ENCODE data around the gene TMEM163. TPM values are rescaled to one million over a fixed set of nuclear protein-coding genes. Genes with fewer than 3 reads are reported as not detected.
"Not testable (repeated sequence)": the region's sequence is repeated elsewhere in the genome, so short reads cannot be mapped to it uniquely, and the experiment has no call there.

The TMEM163 gene
- total and polyA plus RNA-seq, 4 donors, result 0.25 to 0.62 (median 0.36) TPM; not detected in 1

DNA sequence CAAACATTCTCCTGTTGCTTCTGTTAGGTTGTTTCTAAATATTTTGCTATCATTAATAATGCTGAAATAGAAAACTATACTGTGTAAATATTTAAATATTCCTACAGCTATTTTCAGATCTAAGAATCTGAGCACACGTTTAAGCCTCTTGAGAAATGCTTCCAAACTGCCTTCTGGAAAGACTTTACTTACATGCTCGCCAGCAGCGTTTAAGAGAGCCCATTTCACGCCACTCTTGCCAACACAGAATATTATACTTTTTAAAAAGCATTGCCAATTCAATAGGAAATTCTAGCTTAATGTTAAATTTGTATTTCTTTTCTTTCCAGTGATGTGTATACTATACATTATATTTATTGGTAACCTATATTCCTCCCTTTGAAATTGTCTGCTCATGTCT lies 92.0 kb downstream of the TMEM163 start:
- no peaks in the 10 kb centered on the region for H3K9me3 ChIP-seq (ENCODE audit: control insufficient read depth, low read length)
- no peaks in the 10 kb centered on the region for H3K27me3 ChIP-seq (ENCODE audit: control insufficient read depth in 1 of 2, insufficient read depth in 2 of 2, low read length in 1 of 2)
- intact Hi-C loops (cut with DNase I), result no loop called here
- 52 to 54% methylated on average over 4 of the region's 4 CpGs for WGBS, 2 donors
- ATAC-seq (ENCODE audit: low FRiP score) (no peak), DNase-seq (no peak)
- H3K4me3 ChIP-seq (ENCODE audit: low read length in 2 of 2), result no peak overlapping the region
- H3K27ac ChIP-seq (ENCODE audit: low read depth in 1 of 2, low read length in 2 of 2), result no peak overlapping the region
- H3K4me1 ChIP-seq (ENCODE audit: control insufficient read depth in 1 of 2, insufficient read depth in 2 of 2, low read length in 2 of 2), result peaks cover 0 to under 1% of the 10 kb centered on the region in 2 donors
- no peaks in the 10 kb centered on the region for H3K36me3 ChIP-seq (ENCODE audit: control insufficient read depth in 1 of 2, insufficient read depth in 2 of 2, low read length in 1 of 2)

DNA sequence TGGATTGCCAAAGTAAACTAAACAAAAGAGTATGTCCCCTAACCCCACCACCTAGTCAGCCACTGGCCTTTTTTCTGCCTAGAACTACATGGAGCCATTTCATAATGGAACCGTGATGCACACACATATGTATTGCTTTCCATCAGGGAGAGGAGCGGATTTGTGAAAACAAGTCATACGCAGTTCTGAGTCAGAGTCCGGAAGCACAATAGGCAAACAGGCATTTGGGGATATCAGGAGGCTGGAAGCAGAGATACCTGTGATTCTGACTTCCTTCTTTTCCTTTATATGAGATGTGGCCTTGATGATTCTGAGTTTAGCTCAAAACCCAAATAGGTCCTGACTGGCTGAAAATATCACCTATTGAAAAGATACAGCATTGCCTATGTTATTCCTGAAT lies 93.5 kb downstream of the TMEM163 start:
- H3K4me1 ChIP-seq (ENCODE audit: control insufficient read depth in 1 of 2, insufficient read depth in 2 of 2, low read length in 2 of 2), result no peaks in the 10 kb centered on the region

DNA sequence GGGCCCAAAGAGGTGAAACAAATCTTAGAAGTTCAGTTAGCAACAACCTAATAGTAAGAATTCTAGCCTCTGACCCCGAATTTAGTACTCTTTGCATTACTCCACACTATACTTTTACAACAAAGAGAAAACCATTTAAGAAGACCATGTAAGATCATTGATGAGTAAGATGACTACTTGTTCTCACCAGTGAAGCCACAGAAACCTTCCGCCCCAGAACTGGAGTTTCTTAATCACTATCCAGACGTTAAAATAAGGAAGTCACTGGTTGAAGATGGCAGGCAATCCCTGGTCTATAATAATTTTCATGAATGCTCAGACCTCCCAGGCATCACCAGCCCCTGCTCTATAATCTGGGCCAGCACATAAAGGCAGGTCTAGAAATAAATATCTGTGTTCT lies 95.0 kb downstream of the TMEM163 start:
- no peak for ATAC-seq (ENCODE audit: low FRiP score)
- intact Hi-C loops (cut with DNase I), result no loop called here
- 72 to 75% methylated on average over 3 of the region's 3 CpGs for WGBS, 2 donors
- H3K4me3 ChIP-seq (ENCODE audit: low read length in 2 of 2), result no peak overlapping the region
- no peak for DNase-seq
- H3K27me3 ChIP-seq (ENCODE audit: control insufficient read depth in 1 of 2, insufficient read depth in 2 of 2, low read length in 1 of 2), result no peaks in the 10 kb centered on the region
- H3K27ac ChIP-seq (ENCODE audit: low read depth in 1 of 2, low read length in 2 of 2), result no peak overlapping the region
- H3K36me3 ChIP-seq (ENCODE audit: control insufficient read depth in 1 of 2, insufficient read depth in 2 of 2, low read length in 1 of 2), result no peaks in the 10 kb centered on the region
- no peaks in the 10 kb centered on the region for H3K4me1 ChIP-seq (ENCODE audit: control insufficient read depth in 1 of 2, insufficient read depth in 2 of 2, low read length in 2 of 2)
- H3K9me3 ChIP-seq (ENCODE audit: control insufficient read depth, low read length), result no peaks in the 10 kb centered on the region

More for the DNA sequence above, 93.5 kb downstream of the TMEM163 start:
- no peak for ATAC-seq (ENCODE audit: low FRiP score)
- Histone ChIP-seq H3K27ac (ENCODE audit: low read depth in 1 of 2, low read length in 2 of 2) (no peak overlapping the region), H3K9me3 (ENCODE audit: control insufficient read depth, low read length) (no peaks in the 10 kb centered on the region), H3K4me3 (ENCODE audit: low read length in 2 of 2) (no peak overlapping the region), H3K36me3 (ENCODE audit: control insufficient read depth in 1 of 2, insufficient read depth in 2 of 2, low read length in 1 of 2) (no peaks in the 10 kb centered on the region), H3K27me3 (ENCODE audit: control insufficient read depth in 1 of 2, insufficient read depth in 2 of 2, low read length in 1 of 2) (no peaks in the 10 kb centered on the region)
- DNase-seq, result no peak
- 86 to 90% methylated on average over 4 of the region's 4 CpGs for WGBS, 2 donors
- intact Hi-C loops (cut with DNase I), result no loop called here

DNA sequence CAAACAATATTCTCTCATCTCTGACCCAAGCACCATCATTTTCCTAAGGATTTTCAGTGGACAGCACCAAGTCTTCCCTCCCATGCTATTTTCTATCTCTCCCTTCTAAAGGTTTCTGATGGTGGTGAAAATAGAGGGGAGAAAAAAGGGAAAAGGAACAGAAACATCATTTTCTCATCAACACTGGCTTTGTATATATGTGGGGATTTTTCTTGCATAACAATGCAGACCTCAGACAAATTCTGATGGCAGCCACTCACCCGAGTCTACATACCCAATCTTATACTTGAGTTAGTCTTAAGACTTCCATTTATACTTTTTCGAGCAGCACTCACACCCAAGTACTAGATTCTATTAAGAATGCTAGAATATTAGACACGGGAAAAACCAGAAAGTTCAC lies 95.8 kb downstream of the TMEM163 start:
- Histone ChIP-seq H3K36me3 (ENCODE audit: control insufficient read depth in 1 of 2, insufficient read depth in 2 of 2, low read length in 1 of 2) (no peaks in the 10 kb centered on the region), H3K27me3 (ENCODE audit: control insufficient read depth in 1 of 2, insufficient read depth in 2 of 2, low read length in 1 of 2) (no peaks in the 10 kb centered on the region), H3K4me1 (ENCODE audit: control insufficient read depth in 1 of 2, insufficient read depth in 2 of 2, low read length in 2 of 2) (no peaks in the 10 kb centered on the region), H3K9me3 (ENCODE audit: control insufficient read depth, low read length) (no peaks in the 10 kb centered on the region), H3K4me3 (ENCODE audit: low read length in 2 of 2) (no peak overlapping the region), H3K27ac (ENCODE audit: low read depth in 1 of 2, low read length in 2 of 2) (no peak overlapping the region)
- intact Hi-C loops (cut with DNase I), result no loop called here
- 79 to 89% methylated on average over 3 of the region's 3 CpGs for WGBS, 2 donors
- ATAC-seq (ENCODE audit: low FRiP score), result no peak
- no peak for DNase-seq

DNA sequence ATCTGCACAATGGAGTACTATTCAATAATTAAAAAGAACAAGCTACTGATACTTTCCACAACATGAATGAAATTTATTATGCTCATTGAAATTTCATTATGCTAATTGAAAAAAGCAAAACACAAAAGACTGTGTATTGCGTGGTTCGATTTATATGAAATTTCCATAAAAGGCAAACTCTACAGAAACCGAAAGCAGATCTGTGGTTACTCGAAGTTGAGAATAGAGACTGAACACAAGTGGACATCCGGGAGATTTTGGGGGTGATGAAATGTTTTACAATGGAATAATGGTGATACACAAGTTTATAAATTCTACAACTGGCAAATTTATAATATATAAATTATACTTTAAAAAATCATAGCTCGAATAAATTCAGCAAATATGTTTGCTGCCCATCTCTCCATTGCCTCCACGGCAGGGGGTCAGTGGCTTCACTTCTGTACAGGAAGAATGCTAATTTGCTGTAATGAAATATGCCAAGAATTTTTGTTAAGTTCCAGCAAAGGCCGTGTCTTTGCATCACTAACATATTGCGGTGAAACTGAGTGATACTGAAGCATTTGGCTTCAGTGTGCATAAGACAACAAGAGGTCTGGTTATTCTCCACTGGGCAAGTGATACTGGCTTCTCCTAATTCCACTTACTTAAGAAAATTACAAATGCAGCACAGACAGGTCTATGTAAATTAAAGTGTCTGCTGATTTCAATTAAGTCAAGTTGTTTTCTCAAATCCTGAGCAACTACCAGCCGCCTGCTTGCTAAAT lies 96.7 kb downstream of the TMEM163 start:
- intact Hi-C loops (cut with DNase I), result no loop called here
- Histone ChIP-seq H3K9me3 (ENCODE audit: control insufficient read depth, low read length) (no peaks in the 10 kb centered on the region), H3K36me3 (ENCODE audit: control insufficient read depth in 1 of 2, insufficient read depth in 2 of 2, low read length in 1 of 2) (no peaks in the 10 kb centered on the region), H3K4me1 (ENCODE audit: control insufficient read depth in 1 of 2, insufficient read depth in 2 of 2, low read length in 2 of 2) (no peaks in the 10 kb centered on the region), H3K27ac (ENCODE audit: low read depth in 1 of 2, low read length in 2 of 2) (no peak overlapping the region), H3K27me3 (ENCODE audit: control insufficient read depth in 1 of 2, insufficient read depth in 2 of 2, low read length in 1 of 2) (no peaks in the 10 kb centered on the region), H3K4me3 (ENCODE audit: low read length in 2 of 2) (no peak overlapping the region)
- DNase-seq (no peak), ATAC-seq (ENCODE audit: low FRiP score) (no peak)
- 83 to 85% methylated on average over 10 of the region's 10 CpGs for WGBS, 2 donors

DNA sequence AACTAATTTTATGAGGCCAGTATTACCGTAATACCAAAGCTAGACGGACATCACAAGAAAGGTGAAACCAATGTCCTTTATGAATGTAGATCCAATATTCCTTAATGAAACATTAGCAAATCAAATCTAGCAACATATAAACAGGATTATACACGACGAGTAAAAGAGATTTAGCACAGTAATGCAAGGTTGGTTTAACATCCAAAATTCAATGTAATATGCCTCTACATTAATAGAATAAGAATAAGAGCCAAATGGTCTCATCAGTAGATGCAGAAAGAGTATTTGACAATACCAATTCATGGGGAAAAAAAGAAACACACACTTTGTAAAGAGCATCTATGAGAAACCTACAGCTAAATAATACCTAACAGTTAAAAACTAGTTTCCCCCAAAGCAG lies 99.5 kb downstream of the TMEM163 start:
- H3K4me1 ChIP-seq (ENCODE audit: control insufficient read depth in 1 of 2, insufficient read depth in 2 of 2, low read length in 2 of 2), result no peaks in the 10 kb centered on the region
- H3K4me3 ChIP-seq (ENCODE audit: low read length in 2 of 2), result no peak overlapping the region
- ATAC-seq (ENCODE audit: low FRiP score), result no peak
- WGBS, 2 donors, result 91 to 95% methylated on average over 4 of the region's 4 CpGs
- H3K9me3 ChIP-seq (ENCODE audit: control insufficient read depth, low read length), result no peaks in the 10 kb centered on the region
- H3K36me3 ChIP-seq (ENCODE audit: control insufficient read depth in 1 of 2, insufficient read depth in 2 of 2, low read length in 1 of 2), result no peaks in the 10 kb centered on the region
- no peak for DNase-seq
- no peaks in the 10 kb centered on the region for H3K27me3 ChIP-seq (ENCODE audit: control insufficient read depth in 1 of 2, insufficient read depth in 2 of 2, low read length in 1 of 2)
- intact Hi-C loops (cut with DNase I), result no loop called here
- no peak overlapping the region for H3K27ac ChIP-seq (ENCODE audit: low read depth in 1 of 2, low read length in 2 of 2)

DNA sequence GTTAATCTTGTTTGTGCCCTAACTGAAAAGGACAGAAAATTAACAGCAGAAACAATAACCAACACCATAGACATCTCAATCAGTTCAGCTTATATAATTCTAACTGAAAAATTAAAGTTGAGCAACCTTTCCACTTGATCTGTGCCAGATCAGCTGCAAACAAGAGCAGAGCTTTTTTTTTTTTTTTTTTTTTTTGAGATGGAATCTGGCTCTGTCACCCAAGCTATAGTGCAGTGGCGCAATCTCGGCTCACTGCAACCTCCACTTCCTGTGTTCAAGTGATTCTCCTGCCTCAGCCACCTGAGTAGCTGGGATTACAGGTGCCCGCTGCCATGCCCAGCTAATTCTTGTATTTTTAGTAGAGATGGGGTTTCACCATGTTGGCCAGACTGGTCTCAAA lies 103.3 kb downstream of the TMEM163 start:
- H3K4me1 ChIP-seq (ENCODE audit: control insufficient read depth in 1 of 2, insufficient read depth in 2 of 2, low read length in 2 of 2); intact Hi-C loops (cut with DNase I); H3K27me3 ChIP-seq (ENCODE audit: control insufficient read depth in 1 of 2, insufficient read depth in 2 of 2, low read length in 1 of 2); H3K36me3 ChIP-seq (ENCODE audit: control insufficient read depth in 1 of 2, insufficient read depth in 2 of 2, low read length in 1 of 2); DNase-seq; H3K9me3 ChIP-seq (ENCODE audit: control insufficient read depth, low read length); ATAC-seq (ENCODE audit: low FRiP score); H3K27ac ChIP-seq (ENCODE audit: low read depth in 1 of 2, low read length in 2 of 2); H3K4me3 ChIP-seq (ENCODE audit: low read length in 2 of 2): not testable (repeated sequence)
- WGBS, 2 donors, result 82 to 84% methylated on average over 3 of the region's 3 CpGs

DNA sequence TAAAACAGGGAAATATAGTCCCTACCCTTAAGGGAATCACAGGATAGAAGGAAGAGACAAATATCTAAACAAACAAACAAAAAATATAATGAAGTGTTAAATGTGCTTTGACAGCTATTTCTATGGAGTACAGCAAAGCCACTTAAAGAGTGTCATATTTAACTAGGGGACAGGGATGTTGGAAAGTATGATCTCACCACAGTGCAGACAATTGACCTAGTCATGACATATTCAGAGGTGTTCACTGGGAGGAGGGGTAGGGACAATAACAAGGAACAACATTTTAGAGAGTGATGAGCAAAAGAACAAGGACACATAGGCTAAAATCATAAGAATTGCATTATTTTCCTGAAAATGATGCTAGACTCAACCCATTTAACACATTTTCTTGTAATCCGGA lies 107.5 kb downstream of the TMEM163 start:
- Histone ChIP-seq H3K27ac (ENCODE audit: low read depth in 1 of 2, low read length in 2 of 2) (no peak overlapping the region), H3K27me3 (ENCODE audit: control insufficient read depth in 1 of 2, insufficient read depth in 2 of 2, low read length in 1 of 2) (no peaks in the 10 kb centered on the region), H3K9me3 (ENCODE audit: control insufficient read depth, low read length) (peaks cover 3% of the 10 kb centered on the region), H3K36me3 (ENCODE audit: control insufficient read depth in 1 of 2, insufficient read depth in 2 of 2, low read length in 1 of 2) (no peaks in the 10 kb centered on the region), H3K4me3 (ENCODE audit: low read length in 2 of 2) (no peak overlapping the region), H3K4me1 (ENCODE audit: control insufficient read depth in 1 of 2, insufficient read depth in 2 of 2, low read length in 2 of 2) (no peaks in the 10 kb centered on the region)
- ATAC-seq (ENCODE audit: low FRiP score) (no peak), DNase-seq (no peak)
- intact Hi-C loops (cut with DNase I), result no loop called here
- WGBS, 2 donors, result 82 to 96% methylated on average over 1 of the region's 1 CpG

DNA sequence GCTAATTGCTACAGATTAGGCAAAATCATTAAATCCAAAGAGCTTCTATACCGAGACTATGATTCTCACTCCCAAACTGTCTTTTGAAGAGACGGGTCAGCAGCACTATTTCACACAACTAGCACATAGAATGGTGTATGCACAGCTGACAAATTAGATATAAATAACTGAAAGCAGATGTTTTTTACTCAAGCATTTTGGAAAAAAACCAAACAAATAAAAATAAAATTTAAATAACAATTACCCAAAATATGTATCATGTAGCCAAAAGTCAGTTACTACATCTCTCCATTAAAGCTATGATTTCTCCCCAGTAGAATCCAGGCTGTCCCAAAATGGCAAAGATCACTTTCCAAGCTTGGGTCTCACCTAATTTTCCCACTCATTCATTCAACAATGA lies 107.9 kb downstream of the TMEM163 start:
- ATAC-seq (ENCODE audit: low FRiP score) (no peak), DNase-seq (no peak)

More for the DNA sequence above, 107.9 kb downstream of the TMEM163 start:
- intact Hi-C loops (cut with DNase I), result no loop called here
- H3K9me3 ChIP-seq (ENCODE audit: control insufficient read depth, low read length), result peaks cover 3% of the 10 kb centered on the region
- WGBS, 2 donors, result 83 to 86% methylated on average over 2 of the region's 2 CpGs
- H3K36me3 ChIP-seq (ENCODE audit: control insufficient read depth in 1 of 2, insufficient read depth in 2 of 2, low read length in 1 of 2), result no peaks in the 10 kb centered on the region
- no peaks in the 10 kb centered on the region for H3K4me1 ChIP-seq (ENCODE audit: control insufficient read depth in 1 of 2, insufficient read depth in 2 of 2, low read length in 2 of 2)
- no peaks in the 10 kb centered on the region for H3K27me3 ChIP-seq (ENCODE audit: control insufficient read depth in 1 of 2, insufficient read depth in 2 of 2, low read length in 1 of 2)
- no peak overlapping the region for H3K4me3 ChIP-seq (ENCODE audit: low read length in 2 of 2)
- no peak overlapping the region for H3K27ac ChIP-seq (ENCODE audit: low read depth in 1 of 2, low read length in 2 of 2)

Measured in aorta (tissue), 5 donors.